Stimulated activated naive CD4-positive, alpha-beta T cell treated with Interleukin-2 at 50 U/mL for 16 hours (primary cell): Measurements from ENCODE around the gene CDHR2.

Source experiments
- DNase-seq: peaks from one replicate; lab custom pipeline; 2025; lab: John Stamatoyannopoulos, UW

Gene CDHR2

DNA sequence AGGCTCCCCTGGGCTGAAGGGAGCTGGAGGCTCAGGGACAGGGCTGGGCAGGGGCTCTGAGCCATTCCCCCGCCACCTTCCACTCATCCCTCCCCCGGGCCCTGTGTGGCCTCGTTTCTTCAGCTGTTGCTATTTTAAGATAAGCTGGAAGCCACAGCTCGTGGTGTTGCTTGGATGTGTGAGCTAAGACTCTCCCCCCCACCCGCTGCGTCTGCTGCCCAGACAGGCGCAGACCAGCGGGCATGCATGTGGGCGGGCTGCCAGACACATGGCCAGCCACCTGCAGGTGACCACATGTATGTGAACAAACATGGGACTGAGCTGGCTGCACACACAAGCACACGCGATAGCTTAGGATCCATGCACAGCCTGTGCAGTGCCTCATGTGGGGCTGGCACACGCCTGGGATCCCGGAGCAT lies 72.5 kb downstream of the CDHR2 start:
- DNase-seq, result no peak

GRCh38 chr5:176624142-176624541 lies 75.0 kb downstream of the CDHR2 start:
- no peak for DNase-seq

GRCh38 chr5:176624938-176625337 lies 75.8 kb downstream of the CDHR2 start:
- no peak for DNase-seq

DNA sequence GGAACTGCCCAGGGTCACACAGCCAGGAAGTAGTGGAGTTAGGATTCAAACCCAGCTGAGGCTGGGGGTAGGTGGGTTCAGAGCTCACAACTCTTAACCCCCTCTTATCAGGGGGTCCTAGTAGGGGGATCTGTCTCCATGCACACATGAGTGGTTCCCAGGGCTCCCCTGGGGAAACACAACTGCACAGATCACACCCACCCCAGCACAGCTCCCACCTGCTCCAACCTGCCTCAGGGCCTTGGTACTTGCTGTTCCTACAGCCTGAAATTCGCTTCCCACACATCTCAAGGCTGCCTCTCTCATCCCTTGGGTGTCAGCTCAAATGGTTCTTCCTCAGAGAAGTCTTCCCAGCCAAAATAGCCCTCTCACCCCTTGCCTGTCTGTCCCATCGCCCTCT lies 76.4 kb downstream of the CDHR2 start:
- no peak for DNase-seq

GRCh38 chr5:176625966-176626875 lies 77.1 kb downstream of the CDHR2 start:
- no peak for DNase-seq

- DNase-seq, result no peak
Observed at GRCh38 chr5:176626876-176627236, 77.7 kb downstream of the CDHR2 start.

- no peak for DNase-seq
Observed at GRCh38 chr5:176627582-176627981, 78.4 kb downstream of the CDHR2 start.

DNA sequence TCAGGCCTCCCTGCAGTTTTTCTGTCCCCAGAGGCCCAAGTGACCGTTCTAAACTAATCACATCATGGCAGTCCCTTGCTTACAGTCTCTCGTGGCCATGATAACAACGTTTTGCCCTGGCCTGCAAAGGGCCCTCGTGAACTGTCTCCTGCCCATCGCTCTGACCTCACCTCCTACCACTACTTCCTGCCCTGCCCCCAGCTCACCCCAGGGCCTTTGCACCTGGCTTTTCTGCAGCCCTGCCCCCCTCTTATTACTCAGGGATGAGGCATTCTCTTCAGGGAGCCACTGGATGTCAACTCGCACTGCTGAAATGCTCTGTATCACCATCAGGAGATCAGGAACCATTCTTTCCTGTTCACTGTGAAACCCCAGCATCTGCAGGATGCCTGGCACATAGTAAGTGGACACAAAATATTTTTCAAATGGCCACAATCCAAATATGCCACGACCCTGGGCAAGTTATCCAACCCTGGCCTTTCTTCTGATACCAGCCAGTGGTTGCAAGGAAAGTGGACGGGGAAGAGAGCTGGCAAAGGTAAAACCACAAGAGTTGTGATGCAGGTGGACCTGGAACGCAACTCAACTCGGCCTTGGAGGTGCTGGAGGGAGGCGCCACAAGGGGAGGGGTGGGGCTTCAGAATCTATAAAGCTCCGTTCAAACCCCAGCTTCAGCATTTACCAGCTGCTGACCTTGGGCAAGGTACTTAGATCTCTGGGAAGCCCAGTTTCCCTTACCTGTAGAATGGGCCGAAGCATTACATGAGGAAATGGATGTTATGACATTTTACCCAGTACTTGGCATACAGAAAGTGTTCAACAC lies 79.5 kb downstream of the CDHR2 start:
- no peak for DNase-seq

DNA sequence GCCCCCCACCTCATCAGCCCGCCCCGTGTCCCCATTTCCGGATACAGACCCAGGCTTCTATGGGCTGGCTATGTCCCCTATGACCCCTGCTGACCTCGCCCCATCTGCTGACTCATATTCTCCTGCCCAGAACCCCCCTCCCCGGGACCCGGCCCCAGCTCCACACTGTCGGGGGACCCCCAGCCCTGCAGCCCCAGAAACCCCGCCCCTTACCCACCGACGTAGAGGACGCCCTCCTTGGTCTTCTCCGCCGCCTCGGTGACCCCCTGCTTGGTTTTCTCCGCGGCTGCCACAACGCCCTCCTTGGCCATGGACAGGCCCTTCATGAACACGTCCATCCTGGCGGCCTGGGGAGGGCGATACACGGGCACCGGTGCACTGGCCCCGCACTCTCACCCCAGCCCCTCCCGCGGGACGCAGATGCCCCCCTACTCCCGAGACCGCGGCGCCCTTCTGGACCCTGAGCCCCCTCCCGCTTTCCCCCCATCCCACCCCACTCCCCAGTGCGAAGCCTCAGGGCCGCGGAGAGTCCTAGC lies 80.2 kb downstream of the CDHR2 start:
- no peak for DNase-seq

DNA sequence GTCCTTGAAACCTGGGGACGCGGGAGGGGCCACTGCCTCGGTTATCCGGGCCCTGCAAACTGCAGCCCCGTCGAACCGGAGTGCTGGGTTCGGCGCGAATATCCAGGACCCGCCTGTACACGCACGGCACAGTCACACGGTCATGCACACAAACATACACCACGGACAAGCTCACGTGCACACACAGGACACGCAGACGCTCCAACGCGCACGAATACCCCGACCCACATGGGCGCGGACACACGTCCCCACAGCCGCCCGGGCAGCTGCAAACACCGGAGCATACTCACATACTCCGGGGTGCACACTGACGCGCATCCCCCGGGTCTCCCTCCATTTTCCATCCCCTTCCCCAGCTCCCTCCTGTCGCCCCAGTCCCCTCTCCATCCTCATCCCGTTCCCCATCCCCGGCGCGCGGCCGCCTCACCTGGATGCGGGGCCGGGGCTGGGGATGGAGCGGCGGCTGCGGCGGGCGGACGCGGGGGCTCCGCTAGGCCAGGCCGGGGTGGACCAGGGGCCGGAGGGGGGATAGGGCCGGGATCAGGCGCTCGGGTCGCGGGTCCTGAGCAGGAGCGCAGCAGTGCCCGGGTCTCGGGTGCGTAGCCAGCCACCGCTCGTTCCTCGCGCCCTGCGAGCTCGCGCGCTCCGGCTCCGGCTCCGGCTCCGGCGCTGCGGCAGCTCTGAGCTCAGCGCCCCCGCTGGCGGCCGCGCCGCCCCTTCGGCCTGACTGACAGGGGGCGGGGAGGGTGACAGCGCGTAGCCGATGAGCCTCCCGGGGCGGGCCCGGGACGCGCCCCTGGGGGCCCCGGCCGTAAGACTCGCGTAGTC lies 80.9 kb downstream of the CDHR2 start, which contains the start of the genes EIF4E1B and SNCB:
Gene EIF4E1B (plus strand): TSS at position 823 of the 828 bp plus-strand sequence. CDS start 12,113 bp downstream, outside the sequence.
Gene SNCB (minus strand): TSS at position 682 of the 828 bp plus-strand sequence. CDS start 880 bp downstream, outside the sequence.
- DNase-seq, result peak; percentile 37

- DNase-seq, result no peak
Observed at GRCh38 chr5:176630681-176631222, 81.6 kb downstream of the CDHR2 start.

GRCh38 chr5:176631383-176632200 lies 82.5 kb downstream of the CDHR2 start:
- DNase-seq, result no peak

GRCh38 chr5:176632745-176633144 lies 83.6 kb downstream of the CDHR2 start:
- no peak for DNase-seq

DNA sequence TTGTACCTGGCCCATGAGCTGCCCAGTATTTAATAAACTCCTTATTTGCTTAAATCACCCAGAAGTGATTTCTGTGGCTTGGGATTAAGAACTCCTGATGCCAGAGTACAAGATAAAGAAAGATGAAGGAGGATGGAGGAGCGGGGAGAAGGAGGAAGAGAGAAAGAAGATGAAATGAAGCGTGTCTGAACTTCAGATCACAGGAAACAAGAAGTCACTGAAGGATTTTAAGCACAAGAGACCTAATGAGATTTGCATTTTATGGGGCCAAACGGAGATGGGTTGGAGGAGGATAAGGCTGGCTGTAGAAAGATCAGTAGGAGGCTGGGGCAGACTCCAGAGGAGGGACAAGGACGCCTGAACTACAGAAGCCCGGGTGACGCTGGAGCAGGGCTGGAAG lies 84.5 kb downstream of the CDHR2 start:
- no peak for DNase-seq

GRCh38 chr5:176636426-176636825 lies 87.3 kb downstream of the CDHR2 start:
- DNase-seq, result no peak

DNA sequence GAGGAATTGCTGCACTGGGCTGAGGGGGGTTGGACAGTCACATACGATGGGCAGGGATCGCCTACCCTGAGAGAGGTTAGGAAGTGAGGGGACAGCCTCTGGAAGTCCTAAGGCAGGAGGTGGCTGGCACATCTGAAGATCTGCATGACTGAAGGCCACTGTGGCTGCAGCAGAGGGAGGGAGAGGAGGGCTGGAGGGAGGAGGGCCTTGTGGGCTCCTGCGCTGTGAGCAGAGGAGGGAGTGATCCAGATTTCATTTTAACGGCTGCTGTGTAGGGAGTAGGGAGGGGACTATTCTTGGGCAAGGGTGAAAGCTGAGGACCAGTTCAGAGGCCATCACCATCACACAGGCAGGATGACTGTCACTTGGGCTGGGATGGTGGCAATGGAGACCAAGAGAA lies 88.4 kb downstream of the CDHR2 start:
- DNase-seq, result no peak

DNA sequence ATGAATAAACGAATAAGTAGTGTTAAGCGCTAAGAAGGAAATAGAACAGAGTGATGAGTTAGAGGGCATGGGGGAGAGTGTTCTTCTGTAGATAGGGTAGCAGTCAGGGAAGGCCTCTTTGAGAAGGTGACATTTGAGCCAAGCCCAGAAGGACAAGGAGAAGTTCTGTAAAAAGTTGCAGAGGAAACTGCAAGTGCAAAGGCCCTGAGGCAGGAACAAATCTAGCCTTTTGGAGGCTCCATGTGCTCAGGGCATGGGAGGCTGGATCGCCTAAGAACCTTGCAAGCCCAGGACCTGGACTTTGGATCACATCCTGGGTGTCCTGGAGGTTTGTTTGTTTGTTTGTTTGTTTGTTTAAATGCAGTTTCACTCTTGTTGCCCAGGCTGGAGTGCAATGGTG lies 89.3 kb downstream of the CDHR2 start:
- DNase-seq, result no peak

- DNase-seq, result no peak
Observed at GRCh38 chr5:176639208-176639607, 90.1 kb downstream of the CDHR2 start.

DNA sequence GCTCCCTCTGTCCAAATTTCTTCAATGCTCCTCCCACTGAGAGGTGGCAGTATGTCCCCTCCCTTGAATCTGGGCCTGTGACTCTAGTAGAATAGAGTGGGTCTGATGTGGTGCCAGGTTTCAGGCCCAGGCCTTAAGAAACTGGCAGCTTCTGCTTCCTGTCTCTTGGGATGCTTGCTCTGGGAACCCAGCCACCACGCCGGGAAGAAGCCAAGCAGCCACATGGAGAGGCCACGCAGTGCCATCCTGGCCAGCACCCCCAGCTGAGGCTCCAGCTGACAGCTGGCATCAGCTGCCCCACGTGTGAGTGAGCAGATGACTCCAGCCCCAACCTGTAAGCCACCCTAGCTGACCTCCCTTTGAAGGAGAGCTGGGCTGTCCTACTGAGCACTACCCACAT lies 90.8 kb downstream of the CDHR2 start:
- no peak for DNase-seq

DNA sequence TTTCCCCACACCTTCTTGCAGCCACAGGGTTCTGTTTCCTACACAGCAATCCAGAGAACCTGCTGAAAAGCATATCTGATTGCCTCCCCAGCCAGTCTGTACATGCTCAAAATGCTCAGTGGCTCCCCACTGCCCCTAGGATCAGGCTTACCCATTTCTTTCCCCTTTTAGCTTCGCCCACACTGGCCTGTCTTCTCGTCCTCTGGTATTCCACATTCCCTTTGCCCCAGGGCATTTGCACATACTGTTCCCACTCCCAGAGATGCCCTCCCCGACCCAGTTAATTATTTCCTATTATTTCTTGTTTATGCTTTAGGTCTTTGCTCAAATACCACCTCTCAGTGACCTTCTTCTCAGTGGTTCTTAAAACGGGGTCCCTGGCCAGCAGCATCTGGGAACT lies 91.5 kb downstream of the CDHR2 start:
- no peak for DNase-seq
